ENCODE measurements around the gene GRID2. TPM values are rescaled to one million over a fixed set of nuclear protein-coding genes. Genes with fewer than 3 reads are reported as not detected.

Gene GRID2
- total RNA-seq, 2 donors from 2014 or later: 0.16 TPM; not detected in 1

GRCh38 chr4:93416344-93417128 lies 1112.8 kb downstream of the GRID2 start:
- Histone ChIP-seq H3K36me3 (no peaks in the 10 kb centered on the region), H3K27me3 (no peaks in the 10 kb centered on the region), H3K27ac (no peak overlapping the region), H3K4me1 (no peaks in the 10 kb centered on the region), H3K4me3 (no peak overlapping the region), H3K9me3 (no peaks in the 10 kb centered on the region)
- no peak for DNase-seq (ENCODE audit: low spot score)
- TF ChIP-seq CTCF (IDR thresholded peaks at IDR 0.05): no peak

GRCh38 chr4:93431371-93431770 lies 1127.6 kb downstream of the GRID2 start:
- H3K27ac ChIP-seq: no peak overlapping the region
- H3K4me3 ChIP-seq: no peak overlapping the region
- DNase-seq (ENCODE audit: low spot score): no peak
- no peaks in the 10 kb centered on the region for H3K4me1 ChIP-seq
- H3K27me3 ChIP-seq: no peaks in the 10 kb centered on the region
- no peak for TF ChIP-seq CTCF (IDR thresholded peaks at IDR 0.05)
- no peaks in the 10 kb centered on the region for H3K36me3 ChIP-seq
- H3K9me3 ChIP-seq: no peaks in the 10 kb centered on the region

- no peak for TF ChIP-seq CTCF (IDR thresholded peaks at IDR 0.05)
- Histone ChIP-seq H3K27me3 (no peaks in the 10 kb centered on the region), H3K4me3 (no peak overlapping the region), H3K36me3 (no peaks in the 10 kb centered on the region), H3K9me3 (no peaks in the 10 kb centered on the region), H3K27ac (no peak overlapping the region), H3K4me1 (no peaks in the 10 kb centered on the region)
- no peak for DNase-seq (ENCODE audit: low spot score)
Observed at GRCh38 chr4:93433840-93434239, 1130.1 kb downstream of the GRID2 start.

GRCh38 chr4:93436000-93436626 lies 1132.3 kb downstream of the GRID2 start:
- DNase-seq (ENCODE audit: low spot score): no peak
- no peaks in the 10 kb centered on the region for H3K4me1 ChIP-seq
- H3K9me3 ChIP-seq: no peaks in the 10 kb centered on the region
- no peak overlapping the region for H3K27ac ChIP-seq
- H3K4me3 ChIP-seq: no peak overlapping the region
- no peak for TF ChIP-seq CTCF (IDR thresholded peaks at IDR 0.05)
- H3K27me3 ChIP-seq: no peaks in the 10 kb centered on the region
- H3K36me3 ChIP-seq: no peaks in the 10 kb centered on the region

GRCh38 chr4:93437991-93438390 lies 1134.2 kb downstream of the GRID2 start:
- H3K9me3 ChIP-seq: no peaks in the 10 kb centered on the region
- H3K27ac ChIP-seq: no peak overlapping the region
- no peaks in the 10 kb centered on the region for H3K4me1 ChIP-seq
- TF ChIP-seq CTCF (IDR thresholded peaks at IDR 0.05): no peak
- H3K36me3 ChIP-seq: no peaks in the 10 kb centered on the region
- H3K27me3 ChIP-seq: no peaks in the 10 kb centered on the region
- no peak overlapping the region for H3K4me3 ChIP-seq
- no peak for DNase-seq (ENCODE audit: low spot score)
